Activated T-helper 1 cell treated with Interleukin-2 at 50 U/mL for 16 hours (primary cell): ENCODE data around the gene RNU1-4.
"Not testable (repeated sequence)": the region's sequence is repeated elsewhere in the genome, so short reads cannot be mapped to it uniquely, and the experiment has no call there.

ENCODE experiments used
- DNase-seq: peaks from one replicate; pipeline ENCODE4 v3.0.0-alpha.2; 2020; ENCODE audit warnings: low read depth

RNU1-4 gene

GRCh38 chr1:16728243-16728949 is 11.9 kb upstream of the RNU1-4 start:
- DNase-seq: not testable (repeated sequence)

GRCh38 chr1:16732254-16732896 is 7.9 kb upstream of the RNU1-4 start:
- DNase-seq: not testable (repeated sequence)

GRCh38 chr1:16741230-16741629 is 914 bp downstream of the RNU1-4 start:
- not testable (repeated sequence) for DNase-seq

- DNase-seq: not testable (repeated sequence)
Measured at GRCh38 chr1:16747660-16748059, 7.3 kb downstream of the RNU1-4 start.

GRCh38 chr1:16748710-16749109 is 8.4 kb downstream of the RNU1-4 start:
- not testable (repeated sequence) for DNase-seq

GRCh38 chr1:16749910-16750888 is 9.9 kb downstream of the RNU1-4 start:
- not testable (repeated sequence) for DNase-seq

- not testable (repeated sequence) for DNase-seq
Measured at GRCh38 chr1:16752770-16753169, 12.5 kb downstream of the RNU1-4 start.

- DNase-seq: not testable (repeated sequence)
Measured at GRCh38 chr1:16755385-16755784, 15.1 kb downstream of the RNU1-4 start.

- not testable (repeated sequence) for DNase-seq
Measured at GRCh38 chr1:16755932-16756331, 15.6 kb downstream of the RNU1-4 start.

GRCh38 chr1:16757574-16757973 is 17.3 kb downstream of the RNU1-4 start:
- not testable (repeated sequence) for DNase-seq

- not testable (repeated sequence) for DNase-seq
Measured at GRCh38 chr1:16758060-16758459, 17.7 kb downstream of the RNU1-4 start.

- DNase-seq: not testable (repeated sequence)
Measured at GRCh38 chr1:16759041-16759493, 18.8 kb downstream of the RNU1-4 start.

- not testable (repeated sequence) for DNase-seq
Measured at GRCh38 chr1:16759650-16760455, 19.5 kb downstream of the RNU1-4 start.

- not testable (repeated sequence) for DNase-seq
Measured at GRCh38 chr1:16760456-16760765, 20.1 kb downstream of the RNU1-4 start.

- not testable (repeated sequence) for DNase-seq
Measured at GRCh38 chr1:16760801-16761200, 20.5 kb downstream of the RNU1-4 start.

GRCh38 chr1:16764248-16764819 is 24.0 kb downstream of the RNU1-4 start:
- DNase-seq: not testable (repeated sequence)

- not testable (repeated sequence) for DNase-seq
Measured at GRCh38 chr1:16764820-16765655, 24.7 kb downstream of the RNU1-4 start.

GRCh38 chr1:16765731-16766605 is 25.7 kb downstream of the RNU1-4 start:
- DNase-seq: not testable (repeated sequence)

GRCh38 chr1:16766689-16767256 is 26.5 kb downstream of the RNU1-4 start:
- not testable (repeated sequence) for DNase-seq
